Esophagus muscularis mucosa (tissue), 4 donors: ENCODE measurements around the gene SCN8A. TPM values are rescaled to one million over a fixed set of nuclear protein-coding genes. Genes with fewer than 3 reads are reported as not detected.

Experiments used
- DNase-seq: peaks from one replicate; pipeline ENCODE4 v3.0.0-alpha.2; 2017; ENCODE audit errors: extremely low spot score
- H3K27ac ChIP-seq, 4 donors: fragments of 200-600 bp; sonication (generic); replicated peaks in 1 of 4; 1 replicate in 3 of 4; 2 replicates in 1 of 4; pipeline ENCODE4 v1.5.1; 2016 to 2019; ENCODE audit warnings: mild to moderate bottlenecking in 1 of 4
- H3K27me3 ChIP-seq, 4 donors: fragments of 200-600 bp; sonication (generic); one replicate each; pipeline versions ENCODE4 v1.5.1 to v1.6.0; 2016 to 2019
- H3K36me3 ChIP-seq, 4 donors: fragments of 200-600 bp; sonication (generic); one replicate each; pipeline ENCODE4 v1.5.1; 2016 to 2019
- H3K4me1 ChIP-seq, 4 donors: fragments of 200-600 bp; sonication (generic); one replicate each; pipeline ENCODE4 v1.5.1; 2016 to 2019
- H3K4me3 ChIP-seq, 4 donors: fragments of 200-600 bp; sonication (generic); 1 replicate in 2 of 4; 2 replicates in 2 of 4; pipeline ENCODE4 v1.5.1; 2016 to 2019; ENCODE audit warnings: mild to moderate bottlenecking in 4 of 4, moderate library complexity in 1 of 4
- H3K9me3 ChIP-seq, 4 donors: fragments of 200-600 bp; sonication (generic); 1 replicate in 3 of 4; 2 replicates in 1 of 4; pipeline ENCODE4 v1.5.1; 2016 to 2019
- CTCF ChIP-seq, 3 experiments: fragments of 200-600 bp in 2 of 3; fragments of 450-650 bp in 1 of 3; sonication (generic) in 2 of 3; IDR thresholded peaks; one replicate each; pipeline ENCODE4 v1.5.1; 2017 to 2019; ENCODE audit warnings: antibody characterized with exemption in 3 of 3, mild to moderate bottlenecking in 2 of 3, moderate library complexity in 1 of 3
- EP300 ChIP-seq: sonication (generic); formaldehyde crosslinking; IDR thresholded peaks from one replicate; pipeline ENCODE4 v1.6.1; 2017; ENCODE audit warnings: antibody characterized with exemption
- POLR2A ChIP-seq: fragments of 450-650 bp; IDR thresholded peaks from one replicate; pipeline ENCODE4 v1.6.1; 2017; ENCODE audit warnings: antibody characterized with exemption, moderate library complexity, mild to moderate bottlenecking, low read depth
- POLR2AphosphoS5 ChIP-seq, 2 donors: sonication (generic); formaldehyde crosslinking; IDR thresholded peaks; one replicate each; pipeline ENCODE4 v1.6.1; 2017; ENCODE audit warnings: antibody characterized with exemption in 2 of 2
- WGBS: methylation state at CpG from one replicate; pipeline ENCODE4 v1.1.5; 2018; 5-methylcytosine and 5-hydroxymethylcytosine counted together
- intact Hi-C: fragments of 100-400 bp; cut with DNase I; formaldehyde crosslinking; loops from one replicate; pipeline ENCODE4 v1.15.1; 2023
- total RNA-seq, 4 donors: library from RNA; depleted of rRNA; stranded (reverse); fragments of >200 nt; gene quantifications; one replicate each; pipeline versions ENCODE4 v1.1.0 to v1.2.1, GENCODE V29; 2016

SCN8A gene
- total RNA-seq, 4 donors from 2014 or later, result 0.26 to 0.42 (median 0.31) TPM

DNA sequence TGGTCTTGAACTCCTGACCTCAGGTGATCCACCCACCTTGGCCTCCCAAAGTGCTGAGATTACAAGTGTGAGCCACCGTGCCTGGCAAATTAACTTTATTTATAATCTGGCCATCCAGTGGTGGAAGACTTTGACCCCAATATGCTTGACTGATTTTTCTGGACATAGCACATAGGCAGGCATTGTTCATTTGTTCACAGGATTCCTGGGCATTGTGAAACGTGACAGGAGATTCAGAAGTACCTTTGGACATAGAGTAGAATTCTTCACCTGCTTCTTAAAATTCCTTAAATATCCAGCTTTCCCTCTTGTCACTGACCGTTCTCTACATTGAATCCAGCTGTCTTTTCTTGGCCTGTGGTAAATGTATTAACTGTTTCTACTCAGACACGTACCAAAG is 103.1 kb downstream of the SCN8A start:
- no peaks in the 10 kb centered on the region for H3K27me3 ChIP-seq
- no peak for TF ChIP-seq EP300
- intact Hi-C loops, result no loop called here
- no peak overlapping the region for H3K27ac ChIP-seq
- 71% methylated on average over 4 of the region's 4 CpGs for WGBS
- no peaks in the 10 kb centered on the region for H3K9me3 ChIP-seq
- no peak for DNase-seq
- peaks cover 0 to 6% (median 0%) of the 10 kb centered on the region in 4 donors for H3K4me1 ChIP-seq
- H3K36me3 ChIP-seq, result no peaks in the 10 kb centered on the region
- no peak overlapping the region for H3K4me3 ChIP-seq

DNA sequence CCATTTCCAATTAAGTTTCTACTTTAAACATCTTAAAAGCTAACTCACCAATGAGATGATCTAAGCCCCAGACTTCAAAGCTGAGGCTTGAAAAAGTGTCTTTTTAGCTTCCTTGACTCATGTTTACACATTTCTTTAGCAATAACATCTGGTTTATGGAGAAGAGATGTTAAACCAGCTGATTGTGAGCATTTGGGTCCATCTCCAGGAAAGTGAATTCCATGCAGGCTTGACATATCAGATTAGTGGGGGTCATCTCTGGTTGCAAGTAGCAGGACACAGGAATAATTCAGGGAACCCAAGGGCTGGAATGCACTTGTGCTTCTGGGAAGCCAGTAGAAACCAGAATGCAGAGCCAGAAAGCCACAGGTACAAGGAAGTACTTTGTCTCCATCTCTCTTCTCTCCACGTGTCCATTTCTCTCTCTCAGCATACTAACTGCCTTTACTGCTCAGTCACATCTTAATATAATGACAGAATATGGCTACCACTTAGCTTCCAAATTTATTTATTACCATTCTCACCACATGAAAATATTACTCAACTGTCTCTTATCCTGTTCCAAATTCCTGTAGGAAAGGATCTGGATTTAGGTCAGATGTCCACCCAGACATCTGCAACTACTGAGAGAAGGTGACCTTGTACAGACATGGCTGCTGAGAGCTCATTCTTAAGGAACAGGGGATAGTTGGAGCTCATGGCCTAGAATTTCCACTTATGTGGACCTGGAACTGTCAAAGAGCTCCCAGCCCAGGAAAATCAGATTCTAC is 104.4 kb downstream of the SCN8A start:
- Histone ChIP-seq H3K27me3 (no peaks in the 10 kb centered on the region), H3K36me3 (no peaks in the 10 kb centered on the region), H3K4me3 (no peak overlapping the region), H3K9me3 (no peaks in the 10 kb centered on the region), H3K27ac (no peak overlapping the region), H3K4me1 (peaks cover 0 to 6% (median 0%) of the 10 kb centered on the region in 4 donors)
- WGBS, result 65% methylated on average over 1 of the region's 1 CpG
- DNase-seq, result no peak
- intact Hi-C loops, result no loop called here
- TF ChIP-seq POLR2A (no peak), EP300 (no peak)

DNA sequence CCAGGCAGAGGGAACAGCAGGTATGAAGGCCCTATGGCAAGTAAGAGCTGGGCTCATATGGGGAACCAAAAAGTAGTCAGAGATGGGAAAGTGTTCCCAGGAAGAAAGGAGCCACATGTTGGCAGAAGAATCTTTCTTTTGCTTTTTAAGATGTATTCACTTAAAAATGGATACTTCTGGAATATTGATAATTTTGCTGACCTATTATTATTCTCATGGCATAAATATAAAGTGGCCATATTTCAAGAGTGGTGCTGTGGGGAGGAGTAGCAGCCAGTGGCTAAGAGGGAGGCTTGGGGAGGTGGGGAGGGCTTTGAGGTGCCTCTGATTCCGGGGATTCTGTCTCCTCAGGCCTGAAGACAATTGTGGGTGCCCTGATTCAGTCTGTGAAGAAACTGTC is 108.2 kb downstream of the SCN8A start:
- no peaks in the 10 kb centered on the region for H3K4me1 ChIP-seq
- no peaks in the 10 kb centered on the region for H3K36me3 ChIP-seq
- intact Hi-C loops, result no loop called here
- DNase-seq, result no peak
- WGBS, result 100% methylated on average over 1 of the region's 1 CpG
- H3K4me3 ChIP-seq, result no peak overlapping the region
- no peak for TF ChIP-seq CTCF (IDR thresholded peaks at IDR 0.05)
- TF ChIP-seq EP300, result no peak
- no peak for TF ChIP-seq POLR2A
- no peak for TF ChIP-seq POLR2AphosphoS5 (IDR thresholded peaks at IDR 0.05)
- H3K9me3 ChIP-seq, result no peaks in the 10 kb centered on the region
- H3K27me3 ChIP-seq, result no peaks in the 10 kb centered on the region
- no peak overlapping the region for H3K27ac ChIP-seq

DNA sequence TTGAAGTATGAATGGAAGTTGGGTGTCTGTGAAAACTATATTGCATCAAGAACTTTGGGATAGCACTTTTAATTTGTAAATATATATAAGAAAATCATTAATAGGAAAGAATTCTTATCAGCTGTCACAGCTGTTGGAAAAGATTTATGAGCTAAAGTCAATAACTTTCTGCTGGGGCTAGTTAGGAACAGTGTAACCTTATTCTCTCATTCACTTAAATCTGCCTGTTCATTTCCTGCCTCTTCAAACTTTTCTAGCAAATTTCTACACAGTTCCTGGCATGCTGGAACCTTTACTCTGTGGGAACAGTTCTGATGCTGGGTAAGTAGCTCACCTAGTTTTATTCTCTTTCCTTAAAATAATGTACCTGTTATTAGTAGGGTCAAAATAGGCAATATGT is 109.9 kb downstream of the SCN8A start:
- TF ChIP-seq POLR2A, result no peak
- no peak for TF ChIP-seq EP300
- TF ChIP-seq POLR2AphosphoS5 (IDR thresholded peaks at IDR 0.05), result no peak
- no peak for TF ChIP-seq CTCF (IDR thresholded peaks at IDR 0.05)
- Histone ChIP-seq H3K4me1 (no peaks in the 10 kb centered on the region), H3K4me3 (no peak overlapping the region), H3K36me3 (no peaks in the 10 kb centered on the region), H3K27ac (no peak overlapping the region), H3K9me3 (no peaks in the 10 kb centered on the region), H3K27me3 (no peaks in the 10 kb centered on the region)
- no peak for DNase-seq
- intact Hi-C loops, result no loop called here

GRCh38 chr12:51702587-51702986 is 111.6 kb downstream of the SCN8A start:
- Histone ChIP-seq H3K27me3 (no peaks in the 10 kb centered on the region), H3K36me3 (no peaks in the 10 kb centered on the region), H3K27ac (no peak overlapping the region), H3K4me1 (no peaks in the 10 kb centered on the region), H3K9me3 (no peaks in the 10 kb centered on the region), H3K4me3 (no peak overlapping the region)
- intact Hi-C loops, result no loop called here
- TF ChIP-seq POLR2A (no peak), CTCF (IDR thresholded peaks at IDR 0.05) (no peak), POLR2AphosphoS5 (IDR thresholded peaks at IDR 0.05) (no peak), EP300 (no peak)
- no peak for DNase-seq
- WGBS, result 87% methylated on average over 1 of the region's 1 CpG

DNA sequence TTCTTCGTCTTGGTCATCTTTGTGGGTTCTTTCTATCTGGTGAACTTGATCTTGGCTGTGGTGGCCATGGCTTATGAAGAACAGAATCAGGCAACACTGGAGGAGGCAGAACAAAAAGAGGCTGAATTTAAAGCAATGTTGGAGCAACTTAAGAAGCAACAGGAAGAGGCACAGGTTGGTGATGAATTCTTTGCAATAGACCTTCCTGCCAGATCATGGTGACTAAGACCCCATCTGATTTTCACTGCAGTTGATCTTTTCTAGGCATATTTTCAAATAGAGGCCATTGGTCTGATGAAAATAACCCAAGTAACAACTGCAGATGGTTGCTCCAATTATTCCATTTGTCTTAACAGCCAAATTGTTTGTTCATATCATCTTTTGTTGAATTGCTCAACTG is 114.4 kb downstream of the SCN8A start:
- no peaks in the 10 kb centered on the region for H3K4me1 ChIP-seq
- no peaks in the 10 kb centered on the region for H3K9me3 ChIP-seq
- no peak overlapping the region for H3K4me3 ChIP-seq
- no peaks in the 10 kb centered on the region for H3K27me3 ChIP-seq
- no peak for DNase-seq
- H3K36me3 ChIP-seq, result no peaks in the 10 kb centered on the region
- intact Hi-C loops, result no loop called here
- TF ChIP-seq POLR2A, result no peak
- no peak overlapping the region for H3K27ac ChIP-seq
- WGBS, result 100% methylated on average over 1 of the region's 1 CpG
